ENCODE data around the gene C20orf173.

The C20orf173 gene

DNA sequence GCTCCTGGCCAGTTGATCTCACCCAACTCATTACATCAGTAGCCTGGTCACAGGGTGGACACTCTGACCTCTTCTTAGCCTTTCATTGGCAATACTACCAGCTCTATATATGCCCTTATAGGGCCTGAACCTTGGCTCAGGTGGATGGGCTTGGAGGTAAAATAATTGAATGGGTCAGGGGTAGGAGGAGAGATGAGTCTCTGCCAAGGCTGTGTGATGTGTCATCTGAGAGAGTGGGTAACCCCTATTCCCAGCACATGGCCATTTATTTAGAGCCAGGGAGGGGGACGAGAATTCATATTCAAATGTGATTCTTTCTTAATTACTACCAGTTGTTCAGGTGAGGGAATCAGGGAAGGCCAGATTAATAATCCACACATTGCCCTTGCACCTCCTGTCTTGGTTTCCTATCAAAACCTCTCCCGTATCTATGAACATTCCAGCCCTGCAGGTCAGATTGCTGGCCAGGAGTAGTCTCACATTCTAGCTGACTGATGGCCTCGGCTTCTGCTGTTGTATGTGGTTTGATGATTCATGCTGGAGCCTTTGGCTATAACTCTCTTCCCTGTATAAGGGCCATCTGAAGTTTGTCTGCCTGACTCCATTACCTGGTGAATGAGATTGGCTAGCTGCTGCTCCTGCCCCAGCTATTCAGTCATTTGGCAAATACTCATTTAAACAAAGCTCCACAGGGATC lies 13.4 kb downstream of the C20orf173 start:
- TF ChIP-seq, protein P1, sequence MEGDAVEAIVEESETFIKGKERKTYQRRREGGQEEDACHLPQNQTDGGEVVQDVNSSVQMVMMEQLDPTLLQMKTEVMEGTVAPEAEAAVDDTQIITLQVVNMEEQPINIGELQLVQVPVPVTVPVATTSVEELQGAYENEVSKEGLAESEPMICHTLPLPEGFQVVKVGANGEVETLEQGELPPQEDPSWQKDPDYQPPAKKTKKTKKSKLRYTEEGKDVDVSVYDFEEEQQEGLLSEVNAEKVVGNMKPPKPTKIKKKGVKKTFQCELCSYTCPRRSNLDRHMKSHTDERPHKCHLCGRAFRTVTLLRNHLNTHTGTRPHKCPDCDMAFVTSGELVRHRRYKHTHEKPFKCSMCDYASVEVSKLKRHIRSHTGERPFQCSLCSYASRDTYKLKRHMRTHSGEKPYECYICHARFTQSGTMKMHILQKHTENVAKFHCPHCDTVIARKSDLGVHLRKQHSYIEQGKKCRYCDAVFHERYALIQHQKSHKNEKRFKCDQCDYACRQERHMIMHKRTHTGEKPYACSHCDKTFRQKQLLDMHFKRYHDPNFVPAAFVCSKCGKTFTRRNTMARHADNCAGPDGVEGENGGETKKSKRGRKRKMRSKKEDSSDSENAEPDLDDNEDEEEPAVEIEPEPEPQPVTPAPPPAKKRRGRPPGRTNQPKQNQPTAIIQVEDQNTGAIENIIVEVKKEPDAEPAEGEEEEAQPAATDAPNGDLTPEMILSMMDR (IDR thresholded peaks at IDR 0.05; ENCODE audit: unreplicated experiment in 3 of 3) = no peak
- no peak overlapping the region for H3K27ac Mint-ChIP-seq
- peaks cover 17% of the 10 kb centered on the region for H3K36me3 Mint-ChIP-seq (ENCODE audit: low read depth)
- no peak overlapping the region for H3K4me3 Mint-ChIP-seq
- no peaks in the 10 kb centered on the region for H3K9me3 Mint-ChIP-seq
- H3K27me3 Mint-ChIP-seq (ENCODE audit: low read depth) = no peaks in the 10 kb centered on the region
- no peaks in the 10 kb centered on the region for H3K4me1 Mint-ChIP-seq

DNA sequence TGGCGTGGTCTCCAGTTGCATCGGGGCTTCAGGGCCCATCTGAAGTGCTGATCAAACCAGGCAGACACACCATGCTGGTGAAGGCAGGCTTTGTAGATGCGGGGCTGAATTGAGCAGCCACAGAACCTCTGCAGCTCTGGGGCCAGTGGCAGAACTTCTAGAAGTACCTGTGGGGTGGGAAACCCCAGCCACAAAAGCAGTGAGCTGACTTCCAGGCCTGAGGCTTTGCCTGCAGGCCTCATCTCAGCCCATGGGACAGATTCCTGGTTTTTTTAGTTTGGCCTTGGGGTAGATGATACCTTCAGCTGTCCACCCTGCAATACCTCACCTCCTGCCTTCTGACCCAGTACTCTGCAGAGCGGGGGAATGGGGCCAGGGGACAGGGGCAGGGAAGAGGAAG lies 14.1 kb downstream of the C20orf173 start:
- Mint-ChIP-seq H3K27me3 (ENCODE audit: low read depth) (no peaks in the 10 kb centered on the region), H3K4me1 (no peaks in the 10 kb centered on the region), H3K9me3 (no peaks in the 10 kb centered on the region), H3K36me3 (ENCODE audit: low read depth) (peaks cover 17% of the 10 kb centered on the region), H3K27ac (no peak overlapping the region), H3K4me3 (no peak overlapping the region)
- TF ChIP-seq, protein P1 (IDR thresholded peaks at IDR 0.05; ENCODE audit: unreplicated experiment in 3 of 3) = no peak

GRCh38 chr20:35514371-35514932 lies 15.0 kb downstream of the C20orf173 start:
- TF ChIP-seq, protein P1 (IDR thresholded peaks at IDR 0.05; ENCODE audit: unreplicated experiment in 3 of 3) = no peak
- H3K9me3 Mint-ChIP-seq = no peaks in the 10 kb centered on the region
- H3K27me3 Mint-ChIP-seq (ENCODE audit: low read depth) = no peaks in the 10 kb centered on the region
- H3K4me3 Mint-ChIP-seq = no peak overlapping the region
- peaks cover 21% of the 10 kb centered on the region for H3K36me3 Mint-ChIP-seq (ENCODE audit: low read depth)
- H3K27ac Mint-ChIP-seq = no peak overlapping the region
- H3K4me1 Mint-ChIP-seq = no peaks in the 10 kb centered on the region

- Mint-ChIP-seq H3K36me3 (ENCODE audit: low read depth) (peaks cover 39% of the 10 kb centered on the region), H3K27me3 (ENCODE audit: low read depth) (no peaks in the 10 kb centered on the region), H3K9me3 (no peaks in the 10 kb centered on the region), H3K4me3 (no peak overlapping the region), H3K4me1 (no peaks in the 10 kb centered on the region), H3K27ac (no peak overlapping the region)
- TF ChIP-seq, protein P1 (IDR thresholded peaks at IDR 0.05; ENCODE audit: unreplicated experiment in 3 of 3) = peak; percentile 55 to 57 (median 57)
Observed at GRCh38 chr20:35511814-35512420, 17.5 kb downstream of the C20orf173 start.

DNA sequence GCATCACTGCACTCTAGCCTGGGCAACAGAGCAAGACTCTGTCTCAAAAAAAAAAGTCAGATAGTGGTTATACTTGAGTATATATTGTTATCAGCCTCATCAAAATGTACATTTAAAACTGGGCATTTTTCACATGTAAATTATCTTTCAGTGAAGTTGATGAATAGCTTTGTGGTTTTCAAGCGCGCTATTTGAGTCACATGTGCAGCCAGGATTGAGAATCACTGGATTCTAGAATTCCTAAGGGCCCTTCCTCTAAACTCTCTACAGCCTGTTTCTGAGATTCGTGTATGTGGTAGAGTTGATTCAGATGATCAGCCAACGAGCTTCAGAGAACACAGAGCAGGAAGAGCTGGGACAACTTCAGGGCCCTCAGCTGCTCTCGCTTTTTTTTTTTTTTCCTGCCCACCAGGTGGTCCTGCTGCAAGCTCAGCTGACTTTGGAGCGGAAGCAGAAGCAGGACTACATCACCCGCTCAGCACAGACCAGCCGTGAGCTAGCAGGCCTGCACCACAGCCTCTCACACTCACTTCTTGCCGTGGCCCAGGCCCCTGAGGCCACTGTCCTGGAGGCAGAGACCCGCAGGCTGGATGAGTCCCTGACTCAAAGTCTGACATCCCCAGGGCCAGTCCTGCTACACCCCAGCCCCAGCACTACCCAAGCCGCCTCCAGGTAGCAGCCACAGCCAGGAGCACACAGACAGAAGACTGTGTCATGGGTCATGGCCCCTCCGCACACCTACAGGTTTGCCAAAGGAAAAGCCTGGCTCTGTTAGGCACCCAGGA lies 18.3 kb downstream of the C20orf173 start:
- no peaks in the 10 kb centered on the region for H3K9me3 Mint-ChIP-seq
- H3K4me3 Mint-ChIP-seq = no peak overlapping the region
- peaks cover 40% of the 10 kb centered on the region for H3K36me3 Mint-ChIP-seq (ENCODE audit: low read depth)
- H3K27ac Mint-ChIP-seq = no peak overlapping the region
- TF ChIP-seq, protein P1 (IDR thresholded peaks at IDR 0.05; ENCODE audit: unreplicated experiment in 3 of 3) = no peak
- no peaks in the 10 kb centered on the region for H3K27me3 Mint-ChIP-seq (ENCODE audit: low read depth)
- no peaks in the 10 kb centered on the region for H3K4me1 Mint-ChIP-seq
